ENCODE data around the gene CXCL9.

GRCh38 chr4:76010576-76010975 lies 3.3 kb upstream of the CXCL9 start:
- TF ChIP-seq CTCF (conservative IDR thresholded peaks at IDR 0.05; ENCODE audit: low read length) (no peak), EZH2phosphoT487 (IDR thresholded peaks at IDR 0.05; ENCODE audit: borderline replicate concordance) (no peak)

Data from Loucy (cell line).